Liver (tissue), 9 donors: ENCODE data around the gene PHF23. TPM values are rescaled to one million over a fixed set of nuclear protein-coding genes. Genes with fewer than 3 reads are reported as not detected.

Experiments used
- DNase-seq: peaks from one replicate; pipeline ENCODE4 v3.0.0-alpha.2; 2017; ENCODE audit warnings: low spot score
- H3K27ac ChIP-seq, 2 donors: one replicate each; pipeline ENCODE4 v1.7.0; 2013; ENCODE audit warnings: inconsistent platforms in 2 of 2, low read length in 2 of 2, control low read depth in 1 of 2, low read depth in 1 of 2, mild to moderate bottlenecking in 1 of 2
- H3K27me3 ChIP-seq, 4 donors: one replicate each; pipeline versions ENCODE4 v1.6.1 to v1.7.0; 2013; ENCODE audit warnings: low read length in 3 of 4, inconsistent platforms in 1 of 4, mild to moderate bottlenecking in 1 of 4, moderate library complexity in 1 of 4; ENCODE audit not compliant: control insufficient read depth in 4 of 4, insufficient read depth in 4 of 4
- H3K36me3 ChIP-seq, 4 donors: one replicate each; pipeline versions ENCODE4 v1.6.1 to v1.7.0; 2013; ENCODE audit warnings: low read length in 3 of 4, mild to moderate bottlenecking in 3 of 4, low read depth in 1 of 4, moderate library complexity in 1 of 4; ENCODE audit not compliant: control insufficient read depth in 4 of 4, insufficient read depth in 3 of 4
- H3K4me1 ChIP-seq, 4 donors: one replicate each; pipeline versions ENCODE4 v1.6.1 to v1.7.0; 2013; ENCODE audit warnings: low read length in 3 of 4, mild to moderate bottlenecking in 3 of 4, moderate library complexity in 1 of 4; ENCODE audit not compliant: control insufficient read depth in 4 of 4, insufficient read depth in 4 of 4
- H3K4me3 ChIP-seq, 3 donors: one replicate each; pipeline versions ENCODE4 v1.6.1 to v1.7.0; 2013; ENCODE audit warnings: low read length in 3 of 3, control low read depth in 1 of 3, low read depth in 1 of 3, mild to moderate bottlenecking in 1 of 3
- H3K9ac ChIP-seq, 2 donors: one replicate each; pipeline ENCODE4 v1.7.0; 2013; ENCODE audit warnings: low read length in 2 of 2, mild to moderate bottlenecking in 2 of 2, moderate library complexity in 2 of 2, control low read depth in 1 of 2, low read depth in 1 of 2
- H3K9me3 ChIP-seq, 4 donors: one replicate each; pipeline versions ENCODE4 v1.6.1 to v1.7.0; 2013; ENCODE audit warnings: low read length in 3 of 4; ENCODE audit not compliant: control insufficient read depth in 4 of 4
- CTCF ChIP-seq: fragments of 150-350 bp; IDR thresholded peaks from 2 replicates; pipeline ENCODE4 v1.5.1; 2017; ENCODE audit warnings: improper control_type of control experiment, low read depth, low read length; ENCODE audit not compliant: missing input control
- EGR1 ChIP-seq, 2 donors: IDR thresholded peaks; 2 replicates each; pipeline ENCODE4 v1.6.1; 2016 to 2018; ENCODE audit warnings: antibody characterized with exemption in 2 of 2, low read depth in 2 of 2
- HNF4A ChIP-seq, 2 donors: conservative IDR thresholded peaks; 2 replicates each; pipeline ENCODE4 v1.6.1; 2016; ENCODE audit warnings: antibody characterized with exemption in 2 of 2, mild to moderate bottlenecking in 2 of 2
- JUND ChIP-seq, 2 donors: IDR thresholded peaks; 2 replicates each; pipeline ENCODE4 v1.6.1; 2016; ENCODE audit warnings: antibody characterized with exemption in 2 of 2
- MAX ChIP-seq: IDR thresholded peaks from 2 replicates; pipeline ENCODE4 v1.6.1; 2016; ENCODE audit warnings: antibody characterized with exemption
- NR2F2 ChIP-seq: IDR thresholded peaks from 2 replicates; pipeline ENCODE4 v1.6.1; 2016; ENCODE audit warnings: antibody characterized with exemption
- REST ChIP-seq: IDR thresholded peaks from 2 replicates; pipeline ENCODE4 v1.6.1; 2016; ENCODE audit warnings: antibody characterized with exemption, mild to moderate bottlenecking
- RXRA ChIP-seq, 2 donors: IDR thresholded peaks; 2 replicates each; pipeline ENCODE4 v1.6.1; 2017 to 2018; ENCODE audit warnings: antibody characterized with exemption in 2 of 2, mild to moderate bottlenecking in 1 of 2
- SP1 ChIP-seq: IDR thresholded peaks from 2 replicates; pipeline ENCODE4 v1.6.1; 2018; ENCODE audit warnings: antibody characterized with exemption, mild to moderate bottlenecking
- YY1 ChIP-seq: IDR thresholded peaks from 2 replicates; pipeline ENCODE4 v1.6.1; 2016; ENCODE audit warnings: antibody characterized with exemption, mild to moderate bottlenecking
- ZBTB33 ChIP-seq: IDR thresholded peaks from 2 replicates; pipeline ENCODE4 v1.6.1; 2016; ENCODE audit warnings: antibody characterized with exemption
- WGBS: extraction: QIAGEN DNeasy Blood & Tissue Kit; methylation state at CpG from one replicate; pipeline ENCODE4 v1.1.7; 2013; 5-methylcytosine and 5-hydroxymethylcytosine counted together
- polyA plus RNA-seq, 2 donors: library from polyadenylated mRNA; stranded (reverse) in 1 of 2; unstranded in 1 of 2; fragments of 200-250 nt in 1 of 2; fragments of >200 nt in 1 of 2; fragmentation: Nextera tagmentation in 1 of 2; extraction: Ambion mirVana in 1 of 2; gene quantifications; one replicate each; pipeline versions ENCODE4 v1.2.1 to v1.2.3, GENCODE V29; 2013 to 2015
- total RNA-seq, 2 donors: library from RNA; depleted of rRNA; stranded (reverse); fragments of >200 nt; gene quantifications; one replicate each; pipeline ENCODE4 v1.2.3, GENCODE V29; 2014
- donor health status: healthy.
- donor health status: healthy.
- donor health status: healthy.
- donor health status: healthy.
- donor health status: healthy.

PHF23 gene
- total and polyA plus RNA-seq, 4 donors = 14.0 to 18.3 (median 15.2) TPM

GRCh38 chr17:7223375-7223774 lies 15.9 kb downstream of the PHF23 start:
- Histone ChIP-seq H3K9me3 (no peaks in the 10 kb centered on the region), H3K4me1 (peaks cover 12 to 49% (median 40%) of the 10 kb centered on the region in 4 donors), H3K9ac (no peak overlapping the region), H3K4me3 (no peak overlapping the region), H3K27ac (no peak overlapping the region), H3K27me3 (no peaks in the 10 kb centered on the region), H3K36me3 (peaks cover 14 to 70% (median 38%) of the 10 kb centered on the region in 4 donors)
- TF ChIP-seq YY1 = no peak
- 83% methylated on average over 4 of the region's 4 CpGs for WGBS
- DNase-seq = no peak

- Histone ChIP-seq H3K9ac (no peak overlapping the region), H3K4me1 (peaks cover 12 to 49% (median 40%) of the 10 kb centered on the region in 4 donors), H3K27me3 (no peaks in the 10 kb centered on the region), H3K27ac (no peak overlapping the region), H3K4me3 (no peak overlapping the region), H3K36me3 (peaks cover 14 to 66% (median 38%) of the 10 kb centered on the region in 4 donors), H3K9me3 (no peaks in the 10 kb centered on the region)
- no peak for DNase-seq
- WGBS = 82% methylated on average over 7 of the region's 7 CpGs
- TF ChIP-seq NR2F2 = no peak
- no peak for TF ChIP-seq REST
- no peak for TF ChIP-seq SP1
- no peak for TF ChIP-seq RXRA (IDR thresholded peaks at IDR 0.05)
- no peak for TF ChIP-seq JUND (IDR thresholded peaks at IDR 0.05)
- no peak for TF ChIP-seq YY1
- no peak for TF ChIP-seq ZBTB33
- no peak for TF ChIP-seq HNF4A (conservative IDR thresholded peaks at IDR 0.05)
- no peak for TF ChIP-seq MAX
- TF ChIP-seq CTCF = no peak
- no peak for TF ChIP-seq EGR1 (IDR thresholded peaks at IDR 0.05; ENCODE audit: low read depth in 2 of 2)
These were observed 16.3 kb downstream of the PHF23 start for GRCh38 chr17:7222972-7223292.
